ENCODE results near the gene NSG2.
A peak's percentile ranks its signal among the peaks of the same experiment; 100 is the strongest.

Gene NSG2

GRCh38 chr5:174045470-174046025 is at the start of gene NSG2:
Gene NSG2, plus strand, starts transcription at chr5:174045706. Its CDS starts 1,050 bp downstream, at chr5:174046756.
- DNase-seq (ENCODE audit: low spot score) = no peak

GRCh38 chr5:173997331-173997730 is 48.2 kb upstream of the NSG2 start:
- DNase-seq (ENCODE audit: low spot score) = no peak

GRCh38 chr5:173998531-173998930 is 47.0 kb upstream of the NSG2 start:
- DNase-seq (ENCODE audit: low spot score) = no peak

GRCh38 chr5:174000076-174000475 is 45.4 kb upstream of the NSG2 start:
- no peak for DNase-seq (ENCODE audit: low spot score)

- DNase-seq (ENCODE audit: low spot score) = no peak
Measured at GRCh38 chr5:174003795-174004194, 41.7 kb upstream of the NSG2 start.

- DNase-seq (ENCODE audit: low spot score) = no peak
Measured at GRCh38 chr5:174008922-174009321, 36.6 kb upstream of the NSG2 start.

GRCh38 chr5:174010365-174010764 is 35.1 kb upstream of the NSG2 start:
- DNase-seq (ENCODE audit: low spot score) = no peak

GRCh38 chr5:174011441-174011840 is 34.1 kb upstream of the NSG2 start:
- no peak for DNase-seq (ENCODE audit: low spot score)

- peak; percentile 40 for DNase-seq (ENCODE audit: low spot score)
Measured at GRCh38 chr5:174020069-174020927, 25.2 kb upstream of the NSG2 start.

- DNase-seq (ENCODE audit: low spot score) = no peak
Measured at GRCh38 chr5:174020928-174021304, 24.6 kb upstream of the NSG2 start.

DNA sequence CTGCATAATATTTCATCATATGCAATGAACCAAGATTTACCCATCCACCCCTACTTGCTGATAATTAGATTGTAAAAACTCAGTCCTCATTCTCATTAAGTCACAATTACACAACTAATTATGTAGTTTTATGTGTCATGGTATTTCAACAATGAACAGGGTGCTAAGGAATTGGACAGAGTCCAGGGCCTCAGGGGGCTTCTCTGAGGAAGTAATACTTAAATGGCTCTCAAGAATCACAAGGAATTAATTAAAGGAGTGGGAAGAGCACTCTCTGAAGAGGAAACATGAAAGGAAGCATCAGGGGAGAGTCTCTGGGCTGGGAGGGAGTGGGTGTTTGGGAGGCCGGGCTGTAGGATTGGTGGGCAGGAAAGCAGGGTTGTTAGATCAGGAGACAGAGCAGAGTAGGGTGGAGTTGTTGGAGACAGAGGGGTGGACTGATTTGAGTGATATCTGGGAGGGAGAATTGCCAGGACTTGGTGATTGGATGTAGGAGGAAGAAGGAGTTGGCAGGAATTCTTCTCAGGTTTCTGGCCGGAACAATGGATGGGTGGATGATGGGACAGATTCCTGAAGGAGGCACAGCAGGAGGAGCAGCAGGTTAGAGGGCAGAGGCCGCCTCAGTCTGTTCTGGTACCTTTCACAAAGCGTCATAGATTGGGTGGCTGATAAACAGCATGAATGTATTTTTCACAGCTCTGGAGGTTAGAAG is 23.0 kb upstream of the NSG2 start:
- no peak for DNase-seq (ENCODE audit: low spot score)

DNA sequence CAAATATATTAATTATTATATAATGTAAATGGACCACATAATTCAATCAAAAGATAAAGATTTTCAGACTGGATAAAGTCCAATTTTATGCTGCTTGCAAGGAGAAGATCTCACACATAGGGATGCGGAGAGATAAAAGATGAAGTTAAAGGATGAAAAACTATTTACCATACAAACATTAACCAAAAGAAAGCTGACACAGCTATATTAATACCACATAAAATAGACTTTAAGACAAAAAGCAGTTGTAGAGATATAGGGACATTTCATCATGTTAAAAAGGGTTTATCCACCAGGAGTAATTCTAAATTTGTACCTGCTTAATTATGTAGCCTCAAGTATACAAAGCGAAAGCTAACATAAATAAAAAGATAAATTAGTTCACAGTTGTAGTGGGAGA is 15.2 kb upstream of the NSG2 start:
- no peak for DNase-seq (ENCODE audit: low spot score)

GRCh38 chr5:174044466-174045254 is 846 bp upstream of the NSG2 start:
- no peak for DNase-seq (ENCODE audit: low spot score)

DNA sequence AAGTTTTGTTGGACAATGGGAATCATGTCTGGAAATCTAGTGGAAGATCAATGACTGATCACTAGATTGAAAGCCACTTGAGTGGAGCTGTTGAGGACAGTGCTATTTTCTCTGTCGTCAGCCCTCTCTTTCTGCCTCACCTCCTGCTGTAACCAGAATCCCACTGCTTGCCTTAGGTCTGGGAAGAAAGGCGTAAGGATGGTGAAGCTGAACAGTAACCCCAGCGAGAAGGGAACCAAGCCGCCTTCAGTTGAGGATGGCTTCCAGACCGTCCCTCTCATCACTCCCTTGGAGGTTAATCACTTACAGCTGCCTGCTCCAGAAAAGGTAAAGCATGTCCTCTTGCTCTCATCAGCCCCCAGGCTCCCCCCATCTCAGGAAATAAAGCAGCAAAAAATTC is 1.1 kb downstream of the NSG2 start:
- no peak for DNase-seq (ENCODE audit: low spot score)

DNA sequence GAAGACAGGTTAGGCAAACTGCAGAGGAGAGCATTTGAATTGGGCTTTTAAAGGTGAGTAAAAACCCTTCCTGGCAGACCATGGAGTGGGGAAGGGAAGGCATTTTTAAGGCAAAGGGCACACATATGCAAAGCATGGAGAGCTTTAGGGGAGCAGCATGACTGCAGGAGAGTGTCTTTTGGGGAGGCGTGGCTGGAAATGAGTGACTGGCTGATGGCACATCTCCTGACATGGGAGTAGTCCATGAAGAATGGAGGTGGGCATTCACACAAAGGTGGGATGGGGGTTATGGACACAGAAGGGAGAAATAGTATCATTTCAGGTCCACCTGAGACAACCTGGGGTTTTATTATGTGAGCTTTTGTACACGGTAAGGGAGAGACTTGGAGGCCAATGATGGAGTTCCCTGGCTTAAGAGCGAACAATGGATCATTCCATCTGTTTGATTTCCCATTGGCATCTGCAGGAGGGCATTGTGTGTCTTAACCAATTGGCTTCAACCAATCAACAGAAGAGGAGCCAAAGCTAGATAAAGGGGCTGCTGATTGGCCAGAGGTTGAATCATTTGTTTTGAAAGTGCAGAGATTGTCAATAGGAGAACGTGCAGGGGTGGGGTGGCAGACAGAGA is 2.1 kb downstream of the NSG2 start:
- DNase-seq (ENCODE audit: low spot score) = no peak

- DNase-seq (ENCODE audit: low spot score) = no peak
Measured at GRCh38 chr5:174052636-174053035, 7.1 kb downstream of the NSG2 start.

DNA sequence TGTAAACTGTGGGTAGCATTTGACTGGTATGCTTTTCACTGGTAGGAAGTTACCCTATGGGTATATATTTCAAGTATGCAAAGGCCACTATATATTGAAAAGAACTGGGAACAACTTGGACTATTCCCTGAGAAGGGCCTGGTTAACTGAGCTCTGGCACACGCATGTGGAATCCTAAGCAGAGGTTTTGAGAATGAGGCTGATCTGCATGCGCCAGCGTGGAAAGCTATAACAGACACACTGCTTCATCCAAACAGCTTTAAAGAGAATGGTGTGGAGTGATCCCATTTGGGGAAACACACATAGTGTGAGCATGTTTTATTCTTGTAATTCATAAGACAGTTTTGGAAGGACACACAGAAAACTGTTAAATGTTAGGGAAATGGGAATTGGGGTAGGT is 8.4 kb downstream of the NSG2 start:
- DNase-seq (ENCODE audit: low spot score) = no peak

GRCh38 chr5:174056064-174056847 is 10.8 kb downstream of the NSG2 start:
- DNase-seq (ENCODE audit: low spot score) = peak; percentile 19

- no peak for DNase-seq (ENCODE audit: low spot score)
Measured at GRCh38 chr5:174057206-174057605, 11.7 kb downstream of the NSG2 start.

DNA sequence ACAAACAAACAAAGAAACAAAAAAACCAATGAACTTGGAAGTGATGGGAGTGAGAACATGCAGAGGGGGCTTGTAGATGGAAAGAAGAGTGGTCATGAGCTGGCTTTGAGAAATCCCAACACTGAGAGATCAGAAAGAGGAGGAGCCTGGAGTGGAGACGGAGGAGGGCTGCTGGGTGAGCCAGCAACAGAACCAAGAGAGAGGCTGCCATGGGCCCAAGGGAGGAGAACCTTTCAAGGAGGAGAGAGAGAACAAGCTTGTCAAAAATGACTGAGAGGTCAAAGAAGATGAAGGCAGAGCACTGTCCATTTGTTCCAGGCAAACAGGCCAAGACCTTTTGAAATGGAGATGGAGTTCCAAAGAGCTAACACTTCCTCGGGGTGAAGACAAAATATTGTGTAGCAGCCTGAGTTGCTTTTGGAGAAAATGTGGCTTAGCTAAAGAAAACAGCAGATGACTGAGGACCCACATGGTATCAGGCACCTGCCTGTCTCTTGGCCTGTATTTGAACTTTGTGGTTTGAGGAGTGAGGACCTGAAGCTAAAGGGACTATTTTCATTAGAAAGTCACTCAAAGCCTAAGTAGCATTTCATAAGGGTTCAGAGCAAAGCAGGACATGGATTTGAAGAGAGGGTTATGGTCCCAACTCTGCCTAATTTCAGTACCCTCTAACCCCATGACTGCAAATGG is 13.1 kb downstream of the NSG2 start:
- DNase-seq (ENCODE audit: low spot score) = no peak

Measured in hematopoietic multipotent progenitor cell treated with erythropoietin and hydrocortisone succinate and interleukin-3 and kit ligand, for 15 days (in vitro differentiated cells).